Panc1 (cell line): Measurements from ENCODE around the gene SLC4A11. TPM values are rescaled to one million over a fixed set of nuclear protein-coding genes. Genes with fewer than 3 reads are reported as not detected.

Experiments used
- ATAC-seq: fragments of 200-7000 bp; cut with Tn5 transposase; 2 replicates; pipeline ENCODE4 v1.9.1; 2020; ENCODE audit warnings: mild to moderate bottlenecking, moderate library complexity
- BruUV-seq: library from RNA; stranded (reverse); fragments of 400-500 nt; replicated peaks from 2 replicates; lab custom pipeline; 2021; lab: Mats Ljungman, UMichigan
- CTCF ChIA-PET: fragments of 300-600 bp; sonication (Branson Sonifier 250); formaldehyde crosslinking; loops from one replicate; lab custom pipeline; 2022; ENCODE audit warnings: antibody characterized with exemption; lab: Charles Lee
- POLR2A ChIA-PET: fragments of 300-600 bp; sonication (Branson Sonifier 250); formaldehyde crosslinking; loops from one replicate; lab custom pipeline; 2022; ENCODE audit warnings: antibody characterized with exemption; lab: Charles Lee
- DNase-seq: peaks from one replicate; pipeline ENCODE4 v3.0.0-alpha.2; 2010; ENCODE audit warnings: low read depth, low spot score
- H3K27ac ChIP-seq: 2 replicates; pipeline ENCODE4 v1.5.1; 2011; ENCODE audit warnings: mild to moderate bottlenecking, low read length, inconsistent platforms
- H3K27me3 ChIP-seq: fragments of 200-500 bp; sonication (Bioruptor generic); 2 replicates; pipeline ENCODE4 v1.6.0; 2014; ENCODE audit warnings: low read length, inconsistent platforms; ENCODE audit not compliant: control insufficient read depth, insufficient read depth
- H3K36me3 ChIP-seq: fragments of 200-500 bp; sonication (Bioruptor generic); 2 replicates; pipeline ENCODE4 v1.5.1; 2014; ENCODE audit warnings: inconsistent platforms, mild to moderate bottlenecking, low read length, moderate library complexity; ENCODE audit not compliant: control insufficient read depth, insufficient read depth
- H3K4me1 ChIP-seq: 2 replicates; pipeline ENCODE4 v1.5.1; 2011; ENCODE audit warnings: inconsistent platforms, mild to moderate bottlenecking, low read length, moderate library complexity; ENCODE audit not compliant: control insufficient read depth, insufficient read depth
- H3K4me3 ChIP-seq, 2 experiments: 2 replicates each; pipeline ENCODE4 v1.5.1; 2011 to 2012; ENCODE audit warnings: low read depth in 2 of 2, low read length in 2 of 2, mild to moderate bottlenecking in 2 of 2, inconsistent platforms in 1 of 2, moderate library complexity in 1 of 2
- H3K9me3 ChIP-seq: fragments of 200-500 bp; sonication (Bioruptor generic); 2 replicates; pipeline ENCODE4 v1.5.1; 2014; ENCODE audit warnings: low read depth, mild to moderate bottlenecking, inconsistent platforms, low read length, moderate library complexity; ENCODE audit not compliant: control insufficient read depth, insufficient read depth
- CTCF ChIP-seq: fragments of 450-650 bp; IDR thresholded peaks from 2 replicates; pipeline ENCODE4 v1.5.1; 2017; ENCODE audit warnings: mild to moderate bottlenecking
- POLR2AphosphoS5 ChIP-seq: IDR thresholded peaks from 2 replicates; pipeline ENCODE4 v1.6.1; 2012; ENCODE audit warnings: mild to moderate bottlenecking, low read depth, low read length, moderate library complexity
- REST ChIP-seq, 2 experiments: IDR thresholded peaks; 2 replicates each; pipeline ENCODE4 v1.6.1; 2011 to 2012; ENCODE audit warnings: low read depth in 2 of 2, control low read depth in 1 of 2, low read length in 1 of 2, mild to moderate bottlenecking in 1 of 2, moderate library complexity in 1 of 2; ENCODE audit not compliant: insufficient read depth in 1 of 2
- SIN3A ChIP-seq: IDR thresholded peaks from 2 replicates; pipeline ENCODE4 v1.6.1; 2012; ENCODE audit warnings: low read depth, mild to moderate bottlenecking, low read length, moderate library complexity, borderline replicate concordance; ENCODE audit not compliant: insufficient read depth
- TCF7L2 ChIP-seq: IDR thresholded peaks from 2 replicates; pipeline ENCODE4 v1.6.1; 2011; ENCODE audit warnings: mild to moderate bottlenecking, low read depth, low read length, inconsistent platforms
- in situ Hi-C: cut with HindIII; loops from 2 replicates; pipeline ENCODE4 v1.10.0; 2016; ENCODE audit warnings: low sequenced_read_pairs, low pct_unique_long_range_greater_than_20kb
- intact Hi-C: fragments of 100-400 bp; cut with micrococcal nuclease; formaldehyde crosslinking; loops from one replicate; pipeline ENCODE4 v1.10.0; 2022; ENCODE audit not compliant: unreplicated experiment
- total RNA-seq: library from RNA; stranded (reverse); gene quantifications from one replicate; pipeline ENCODE4 v1.2.1, GENCODE V29; 2021; ENCODE audit not compliant: unreplicated experiment

SLC4A11 gene
- total RNA-seq, 1 experiment from 2014 or later: 144 TPM

DNA sequence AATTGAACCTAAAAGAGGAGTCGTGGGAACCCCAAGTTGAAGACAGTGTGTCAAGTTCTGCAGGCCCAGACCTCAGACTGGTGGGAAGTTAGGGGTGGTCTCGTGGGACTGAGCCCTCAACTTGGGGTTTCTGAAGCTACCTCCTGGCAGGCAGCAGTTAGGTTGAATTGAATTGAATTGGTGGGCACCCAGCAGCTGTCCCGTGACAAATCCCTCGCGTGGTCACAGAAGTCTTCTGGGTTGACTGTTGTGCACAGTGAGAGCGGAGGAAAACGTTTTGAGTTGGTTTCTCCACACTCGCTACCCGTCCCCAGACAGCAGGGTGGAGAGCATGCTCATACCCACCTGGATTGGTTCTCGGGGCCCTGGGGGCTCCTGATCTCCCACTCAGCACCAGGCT, 12.9 kb downstream of the SLC4A11 start:
- ChIA-PET POLR2A (no interaction called here), CTCF (no interaction called here)
- intact Hi-C loops: no loop called here

DNA sequence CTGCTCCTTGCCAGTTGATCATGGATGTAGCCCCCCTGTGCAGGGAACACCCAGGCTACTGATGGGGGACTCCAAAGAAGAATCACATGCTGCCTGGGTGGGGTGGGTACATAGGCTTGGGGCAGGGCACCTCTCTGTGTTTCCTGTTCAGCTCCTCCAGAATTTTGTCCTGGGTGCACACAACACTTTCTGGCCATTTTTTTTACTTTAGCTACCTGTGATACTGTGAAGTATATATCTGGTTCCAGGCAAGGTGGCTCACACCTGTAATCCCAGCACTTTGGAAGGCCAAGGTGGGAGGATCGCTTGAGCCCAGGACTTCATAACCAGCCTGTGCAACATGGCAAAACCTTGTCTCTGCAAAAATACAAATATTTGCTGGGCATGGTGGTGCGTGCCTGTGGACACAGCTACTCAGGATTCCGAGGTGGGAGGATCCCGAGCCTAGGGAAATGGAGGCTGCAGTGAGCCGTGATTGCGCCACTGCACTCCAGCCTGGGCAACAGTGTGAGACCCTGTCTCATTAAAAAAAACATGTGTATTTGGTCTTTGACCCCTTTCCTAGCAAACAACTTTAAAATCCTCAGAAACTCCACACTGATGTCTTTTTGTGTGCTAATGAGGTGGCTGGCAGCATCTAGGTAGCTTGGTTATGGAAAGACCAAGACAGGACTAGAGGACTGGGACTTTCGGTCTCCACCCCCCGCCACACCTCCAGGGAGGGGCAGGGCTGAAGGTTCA, 14.1 kb downstream of the SLC4A11 start:
- no peaks in the 10 kb centered on the region for H3K27me3 ChIP-seq
- H3K4me1 ChIP-seq: peaks cover 56% of the 10 kb centered on the region
- no peaks in the 10 kb centered on the region for H3K36me3 ChIP-seq
- in situ Hi-C loops (no loop called here), intact Hi-C loops (no loop called here)
- ATAC-seq: peak; percentile 55
- no peak overlapping the region for H3K4me3 ChIP-seq
- no peak for DNase-seq
- BruUV-seq: no TSS peak
- POLR2A ChIA-PET: interaction anchor here (0.6 kb wide), 1 partner anchor 239 kb away, joined by 11 read pairs; no protein-coding TSS in a partner anchor
- H3K27ac ChIP-seq: peak overlapping the region; percentile 84
- CTCF ChIA-PET: interaction anchor here (0.6 to 0.8 kb wide), 2 partner anchors 24 to 92 kb away, joined by 3 to 4 read pairs; no protein-coding TSS in a partner anchor
- H3K9me3 ChIP-seq: no peaks in the 10 kb centered on the region
- TF ChIP-seq REST (IDR thresholded peaks at IDR 0.05; ENCODE audit: insufficient read depth in 1 of 2, low read depth in 2 of 2, low read length in 1 of 2) (no peak), CTCF (no peak), SIN3A (no peak), TCF7L2 (no peak)

More for the DNA sequence above, 12.9 kb downstream of the SLC4A11 start:
- H3K27ac ChIP-seq: peak overlapping the region; percentile 45
- no peaks in the 10 kb centered on the region for H3K27me3 ChIP-seq
- no peak overlapping the region for H3K4me3 ChIP-seq
- 0 out of 2 replicates have a peak, but pooled peaks have one; percentile 11 for TF ChIP-seq POLR2AphosphoS5
- no peak for TF ChIP-seq CTCF
- no peak for TF ChIP-seq SIN3A
- TF ChIP-seq TCF7L2: no peak
- no peak for TF ChIP-seq REST (IDR thresholded peaks at IDR 0.05; ENCODE audit: insufficient read depth in 1 of 2, low read depth in 2 of 2, low read length in 1 of 2)
- no TSS peak for BruUV-seq
- no peaks in the 10 kb centered on the region for H3K9me3 ChIP-seq
- ATAC-seq (no peak), DNase-seq (no peak)
- peaks cover 47% of the 10 kb centered on the region for H3K4me1 ChIP-seq
- in situ Hi-C loops: no loop called here
- H3K36me3 ChIP-seq: no peaks in the 10 kb centered on the region
